ENCODE data around the gene CTIF.

GRCh38 chr18:48752478-48752877 lies 213.6 kb downstream of the CTIF start:
- TF ChIP-seq CTCF (IDR thresholded peaks at IDR 0.05; ENCODE audit: low read depth, low read length) (no peak), EZH2phosphoT487 (IDR thresholded peaks at IDR 0.05; ENCODE audit: low read depth) (no peak)
